ENCODE results near the gene DHRSX. TPM values are rescaled to one million over a fixed set of nuclear protein-coding genes. Genes with fewer than 3 reads are reported as not detected.

The DHRSX gene
- polyA plus RNA-seq, 1 donor from 2014 or later, result 15.7 TPM

DNA sequence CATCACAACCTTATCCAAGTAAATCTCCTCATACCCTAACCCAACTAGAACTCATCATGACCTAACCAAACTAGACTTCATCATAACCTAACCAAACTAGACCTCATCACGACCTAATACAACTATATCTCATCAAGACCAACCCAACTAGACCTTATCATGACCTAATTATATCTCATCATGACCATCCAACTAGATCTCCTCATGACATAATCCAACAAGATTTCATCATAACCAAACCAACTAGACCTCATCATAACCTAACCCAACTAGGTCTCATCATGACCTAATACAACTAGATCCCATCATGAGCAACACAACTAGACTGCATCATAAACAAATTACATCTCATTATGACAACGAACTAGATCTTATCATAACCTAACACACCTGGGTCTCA, 86.4 kb downstream of the DHRSX start:
- Histone ChIP-seq H3K9ac (ENCODE audit: low read length) (no peak overlapping the region), H3K27me3 (ENCODE audit: insufficient read depth, low read depth, low read length) (no peaks in the 10 kb centered on the region), H3K9me2 (ENCODE audit: insufficient read depth, low read length) (no peaks in the 10 kb centered on the region), H3K27ac (ENCODE audit: low read length) (no peak overlapping the region), H3K4me3 (ENCODE audit: low read length) (no peak overlapping the region), H4K20me1 (ENCODE audit: insufficient read depth) (no peaks in the 10 kb centered on the region), H2AFZ (ENCODE audit: low read depth, low read length) (no peak overlapping the region), H3K79me2 (replicated peaks; ENCODE audit: insufficient read depth, low read length) (peaks cover 5% of the 10 kb centered on the region), H3K36me3 (ENCODE audit: insufficient read depth, low read length) (no peaks in the 10 kb centered on the region), H3F3A (ENCODE audit: insufficient read depth, low read length, poor library complexity, severe bottlenecking) (no peaks in the 10 kb centered on the region), H3K9me3 (ENCODE audit: low read length) (no peaks in the 10 kb centered on the region), H3K4me2 (ENCODE audit: low read length) (no peak overlapping the region)
- TF ChIP-seq RAD21 (conservative IDR thresholded peaks at IDR 0.05) (no peak), EP300 (conservative IDR thresholded peaks at IDR 0.05; ENCODE audit: poor library complexity, severe bottlenecking) (no peak), EZH2 (IDR thresholded peaks at IDR 0.05; ENCODE audit: borderline replicate concordance, insufficient read depth, low read length, poor library complexity, severe bottlenecking) (no peak), POLR2AphosphoS5 (IDR thresholded peaks at IDR 0.05) (no peak), TAF1 (IDR thresholded peaks at IDR 0.05; ENCODE audit: low read depth) (no peak), MXI1 (conservative IDR thresholded peaks at IDR 0.05; ENCODE audit: poor library complexity, severe bottlenecking) (no peak), SMC3 (conservative IDR thresholded peaks at IDR 0.05; ENCODE audit: poor library complexity) (no peak)
- TF ChIP-seq, protein P1, sequence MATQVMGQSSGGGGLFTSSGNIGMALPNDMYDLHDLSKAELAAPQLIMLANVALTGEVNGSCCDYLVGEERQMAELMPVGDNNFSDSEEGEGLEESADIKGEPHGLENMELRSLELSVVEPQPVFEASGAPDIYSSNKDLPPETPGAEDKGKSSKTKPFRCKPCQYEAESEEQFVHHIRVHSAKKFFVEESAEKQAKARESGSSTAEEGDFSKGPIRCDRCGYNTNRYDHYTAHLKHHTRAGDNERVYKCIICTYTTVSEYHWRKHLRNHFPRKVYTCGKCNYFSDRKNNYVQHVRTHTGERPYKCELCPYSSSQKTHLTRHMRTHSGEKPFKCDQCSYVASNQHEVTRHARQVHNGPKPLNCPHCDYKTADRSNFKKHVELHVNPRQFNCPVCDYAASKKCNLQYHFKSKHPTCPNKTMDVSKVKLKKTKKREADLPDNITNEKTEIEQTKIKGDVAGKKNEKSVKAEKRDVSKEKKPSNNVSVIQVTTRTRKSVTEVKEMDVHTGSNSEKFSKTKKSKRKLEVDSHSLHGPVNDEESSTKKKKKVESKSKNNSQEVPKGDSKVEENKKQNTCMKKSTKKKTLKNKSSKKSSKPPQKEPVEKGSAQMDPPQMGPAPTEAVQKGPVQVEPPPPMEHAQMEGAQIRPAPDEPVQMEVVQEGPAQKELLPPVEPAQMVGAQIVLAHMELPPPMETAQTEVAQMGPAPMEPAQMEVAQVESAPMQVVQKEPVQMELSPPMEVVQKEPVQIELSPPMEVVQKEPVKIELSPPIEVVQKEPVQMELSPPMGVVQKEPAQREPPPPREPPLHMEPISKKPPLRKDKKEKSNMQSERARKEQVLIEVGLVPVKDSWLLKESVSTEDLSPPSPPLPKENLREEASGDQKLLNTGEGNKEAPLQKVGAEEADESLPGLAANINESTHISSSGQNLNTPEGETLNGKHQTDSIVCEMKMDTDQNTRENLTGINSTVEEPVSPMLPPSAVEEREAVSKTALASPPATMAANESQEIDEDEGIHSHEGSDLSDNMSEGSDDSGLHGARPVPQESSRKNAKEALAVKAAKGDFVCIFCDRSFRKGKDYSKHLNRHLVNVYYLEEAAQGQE (IDR thresholded peaks at IDR 0.05; ENCODE audit: borderline replicate concordance), result no peak
- TF ChIP-seq, protein P2, sequence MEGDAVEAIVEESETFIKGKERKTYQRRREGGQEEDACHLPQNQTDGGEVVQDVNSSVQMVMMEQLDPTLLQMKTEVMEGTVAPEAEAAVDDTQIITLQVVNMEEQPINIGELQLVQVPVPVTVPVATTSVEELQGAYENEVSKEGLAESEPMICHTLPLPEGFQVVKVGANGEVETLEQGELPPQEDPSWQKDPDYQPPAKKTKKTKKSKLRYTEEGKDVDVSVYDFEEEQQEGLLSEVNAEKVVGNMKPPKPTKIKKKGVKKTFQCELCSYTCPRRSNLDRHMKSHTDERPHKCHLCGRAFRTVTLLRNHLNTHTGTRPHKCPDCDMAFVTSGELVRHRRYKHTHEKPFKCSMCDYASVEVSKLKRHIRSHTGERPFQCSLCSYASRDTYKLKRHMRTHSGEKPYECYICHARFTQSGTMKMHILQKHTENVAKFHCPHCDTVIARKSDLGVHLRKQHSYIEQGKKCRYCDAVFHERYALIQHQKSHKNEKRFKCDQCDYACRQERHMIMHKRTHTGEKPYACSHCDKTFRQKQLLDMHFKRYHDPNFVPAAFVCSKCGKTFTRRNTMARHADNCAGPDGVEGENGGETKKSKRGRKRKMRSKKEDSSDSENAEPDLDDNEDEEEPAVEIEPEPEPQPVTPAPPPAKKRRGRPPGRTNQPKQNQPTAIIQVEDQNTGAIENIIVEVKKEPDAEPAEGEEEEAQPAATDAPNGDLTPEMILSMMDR (IDR thresholded peaks at IDR 0.05; ENCODE audit: poor library complexity, severe bottlenecking), result no peak

DNA sequence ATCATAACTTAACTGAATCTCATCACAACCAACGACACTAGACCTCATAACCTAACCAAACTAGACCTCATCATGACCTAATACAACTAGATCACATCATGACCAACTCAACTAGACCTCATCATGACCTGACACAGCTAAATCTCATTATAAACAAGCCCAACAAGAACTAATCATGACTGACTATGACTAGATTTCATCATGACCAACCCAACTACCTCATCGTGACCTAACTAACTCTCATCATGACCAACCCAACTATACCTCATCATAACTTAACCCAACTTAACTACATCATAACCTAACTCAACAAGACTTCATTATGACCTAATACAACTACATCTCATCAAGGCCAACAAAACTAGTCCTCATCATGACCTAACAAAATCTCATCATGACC, 86.8 kb downstream of the DHRSX start:
- no peaks in the 10 kb centered on the region for H3F3A ChIP-seq (ENCODE audit: insufficient read depth, low read length, poor library complexity, severe bottlenecking)
- no peak for TF ChIP-seq SMC3 (conservative IDR thresholded peaks at IDR 0.05; ENCODE audit: poor library complexity)
- TF ChIP-seq, protein P2 (IDR thresholded peaks at IDR 0.05; ENCODE audit: poor library complexity, severe bottlenecking), result no peak
- TF ChIP-seq EZH2 (IDR thresholded peaks at IDR 0.05; ENCODE audit: borderline replicate concordance, insufficient read depth, low read length, poor library complexity, severe bottlenecking), result no peak
- TF ChIP-seq, protein P1 (IDR thresholded peaks at IDR 0.05; ENCODE audit: borderline replicate concordance), result no peak
- TF ChIP-seq MXI1 (conservative IDR thresholded peaks at IDR 0.05; ENCODE audit: poor library complexity, severe bottlenecking), result no peak
- TF ChIP-seq POLR2AphosphoS5 (IDR thresholded peaks at IDR 0.05), result no peak
- no peak for TF ChIP-seq EP300 (conservative IDR thresholded peaks at IDR 0.05; ENCODE audit: poor library complexity, severe bottlenecking)

More for the DNA sequence above, 86.8 kb downstream of the DHRSX start:
- H3K79me2 ChIP-seq (replicated peaks; ENCODE audit: insufficient read depth, low read length), result peaks cover 5% of the 10 kb centered on the region
- no peak overlapping the region for H3K27ac ChIP-seq (ENCODE audit: low read length)
- H4K20me1 ChIP-seq (ENCODE audit: insufficient read depth), result no peaks in the 10 kb centered on the region
- H3K9me3 ChIP-seq (ENCODE audit: low read length), result no peaks in the 10 kb centered on the region
- no peak overlapping the region for H3K9ac ChIP-seq (ENCODE audit: low read length)
- no peaks in the 10 kb centered on the region for H3K36me3 ChIP-seq (ENCODE audit: insufficient read depth, low read length)
- no peaks in the 10 kb centered on the region for H3K27me3 ChIP-seq (ENCODE audit: insufficient read depth, low read depth, low read length)
- H3K9me2 ChIP-seq (ENCODE audit: insufficient read depth, low read length), result no peaks in the 10 kb centered on the region
- no peak overlapping the region for H3K4me3 ChIP-seq (ENCODE audit: low read length)
- H3K4me2 ChIP-seq (ENCODE audit: low read length), result no peak overlapping the region
- no peak overlapping the region for H2AFZ ChIP-seq (ENCODE audit: low read depth, low read length)

Measured in neural cell (in vitro differentiated cells).